Astrocyte (in vitro differentiated cells and primary cell): ENCODE measurements around the gene NUP205.

ENCODE experiments used
- CTCF ChIP-seq: IDR thresholded peaks from 2 replicates; pipeline ENCODE4 v1.5.1; 2011; ENCODE audit warnings: low read depth, mild to moderate bottlenecking, inconsistent platforms, low read length, moderate library complexity; ENCODE audit not compliant: insufficient read depth
- EZH2 ChIP-seq: IDR thresholded peaks from 2 replicates; pipeline ENCODE4 v1.6.1; 2012; ENCODE audit warnings: mild to moderate bottlenecking, low read length, inconsistent platforms; ENCODE audit not compliant: insufficient read depth

DNA sequence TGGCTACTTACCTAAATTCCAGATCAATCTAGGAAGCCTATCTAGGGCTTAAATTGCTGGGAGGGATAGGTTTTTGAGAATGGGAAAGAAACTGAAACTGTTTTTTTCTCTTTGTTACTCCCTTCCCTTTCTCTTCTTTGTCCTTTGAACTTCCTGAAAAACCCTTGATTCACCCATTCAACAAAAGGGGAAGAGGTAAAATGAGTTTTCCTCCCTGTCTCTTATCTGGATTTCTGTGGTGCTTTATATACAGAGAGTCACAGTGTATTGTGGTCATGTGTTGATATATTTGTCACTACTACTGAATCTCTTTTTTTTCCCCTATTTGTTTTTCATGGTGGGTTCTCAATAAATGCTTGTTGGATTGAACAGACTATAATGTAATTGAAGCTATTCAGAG is 19.8 kb upstream of the NUP205 start:
- TF ChIP-seq CTCF (no peak), EZH2 (no peak)
